Measurements from ENCODE around the gene HIBADH.

DNA sequence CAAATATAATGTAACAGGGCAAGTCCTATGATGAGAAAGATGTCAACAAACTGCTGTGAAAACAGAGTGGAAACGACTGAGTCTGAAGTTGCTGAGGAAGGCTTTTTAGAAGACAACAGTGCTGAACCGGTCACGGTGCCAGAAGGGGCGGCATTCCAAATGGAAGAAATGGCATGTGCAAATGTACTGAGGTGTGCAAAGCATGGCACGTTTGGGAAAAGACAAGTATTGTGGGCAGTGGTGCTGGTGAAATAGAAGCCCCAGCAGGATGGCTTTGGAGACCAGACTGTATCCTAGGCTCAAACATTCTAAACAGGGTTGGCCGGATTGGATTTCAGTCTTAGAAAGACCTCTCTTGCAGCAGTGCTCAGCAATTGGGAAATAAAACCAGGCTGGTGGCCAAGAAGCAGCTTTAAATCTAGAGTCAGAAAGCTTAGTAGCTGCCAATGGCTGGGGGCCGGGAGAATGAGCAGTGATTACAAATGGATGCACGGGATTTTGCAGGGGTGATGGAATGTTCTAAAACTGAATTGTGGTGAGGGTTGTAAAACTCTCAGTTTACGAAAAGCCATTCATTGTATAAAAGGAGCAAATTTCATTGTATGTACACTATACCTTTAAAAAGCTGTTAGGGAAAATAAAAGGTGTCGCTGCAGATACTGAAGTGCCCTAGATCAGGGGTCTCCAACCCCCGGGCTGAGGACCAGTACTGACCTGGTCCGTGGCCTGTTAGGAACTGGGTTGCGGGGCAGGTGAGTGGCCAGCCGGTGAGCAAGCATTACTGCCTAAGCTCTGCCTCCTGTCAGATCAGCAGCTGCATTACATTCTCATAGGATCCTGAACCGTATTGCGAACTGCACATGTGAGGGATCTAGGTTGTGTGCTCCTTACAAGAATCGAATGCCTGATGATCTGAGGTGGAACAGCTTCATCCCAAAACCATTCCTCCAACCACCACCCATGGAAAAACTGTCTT lies 141.6 kb downstream of the HIBADH start:
- TF ChIP-seq POLR2AphosphoS5 (IDR thresholded peaks at IDR 0.05) = no peak
- TF ChIP-seq, protein P1, sequence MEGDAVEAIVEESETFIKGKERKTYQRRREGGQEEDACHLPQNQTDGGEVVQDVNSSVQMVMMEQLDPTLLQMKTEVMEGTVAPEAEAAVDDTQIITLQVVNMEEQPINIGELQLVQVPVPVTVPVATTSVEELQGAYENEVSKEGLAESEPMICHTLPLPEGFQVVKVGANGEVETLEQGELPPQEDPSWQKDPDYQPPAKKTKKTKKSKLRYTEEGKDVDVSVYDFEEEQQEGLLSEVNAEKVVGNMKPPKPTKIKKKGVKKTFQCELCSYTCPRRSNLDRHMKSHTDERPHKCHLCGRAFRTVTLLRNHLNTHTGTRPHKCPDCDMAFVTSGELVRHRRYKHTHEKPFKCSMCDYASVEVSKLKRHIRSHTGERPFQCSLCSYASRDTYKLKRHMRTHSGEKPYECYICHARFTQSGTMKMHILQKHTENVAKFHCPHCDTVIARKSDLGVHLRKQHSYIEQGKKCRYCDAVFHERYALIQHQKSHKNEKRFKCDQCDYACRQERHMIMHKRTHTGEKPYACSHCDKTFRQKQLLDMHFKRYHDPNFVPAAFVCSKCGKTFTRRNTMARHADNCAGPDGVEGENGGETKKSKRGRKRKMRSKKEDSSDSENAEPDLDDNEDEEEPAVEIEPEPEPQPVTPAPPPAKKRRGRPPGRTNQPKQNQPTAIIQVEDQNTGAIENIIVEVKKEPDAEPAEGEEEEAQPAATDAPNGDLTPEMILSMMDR (IDR thresholded peaks at IDR 0.05) = no peak
